Ureter (tissue), 1 donor: ENCODE results near the gene MFAP2. TPM values are rescaled to one million over a fixed set of nuclear protein-coding genes. Genes with fewer than 3 reads are reported as not detected.

Experiments used
- DNase-seq: peaks from one replicate; pipeline ENCODE4 v3.0.0-alpha.2; 2020; ENCODE audit warnings: low spot score
- total RNA-seq: library from RNA; stranded (reverse); gene quantifications from one replicate; pipeline ENCODE4 v1.2.4, GENCODE V29; 2023
- donor health status: DM: yes; HTN: yes; CAD: no.

The MFAP2 gene, protein sequence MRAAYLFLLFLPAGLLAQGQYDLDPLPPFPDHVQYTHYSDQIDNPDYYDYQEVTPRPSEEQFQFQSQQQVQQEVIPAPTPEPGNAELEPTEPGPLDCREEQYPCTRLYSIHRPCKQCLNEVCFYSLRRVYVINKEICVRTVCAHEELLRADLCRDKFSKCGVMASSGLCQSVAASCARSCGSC
- 7.1 TPM for total RNA-seq

DNA sequence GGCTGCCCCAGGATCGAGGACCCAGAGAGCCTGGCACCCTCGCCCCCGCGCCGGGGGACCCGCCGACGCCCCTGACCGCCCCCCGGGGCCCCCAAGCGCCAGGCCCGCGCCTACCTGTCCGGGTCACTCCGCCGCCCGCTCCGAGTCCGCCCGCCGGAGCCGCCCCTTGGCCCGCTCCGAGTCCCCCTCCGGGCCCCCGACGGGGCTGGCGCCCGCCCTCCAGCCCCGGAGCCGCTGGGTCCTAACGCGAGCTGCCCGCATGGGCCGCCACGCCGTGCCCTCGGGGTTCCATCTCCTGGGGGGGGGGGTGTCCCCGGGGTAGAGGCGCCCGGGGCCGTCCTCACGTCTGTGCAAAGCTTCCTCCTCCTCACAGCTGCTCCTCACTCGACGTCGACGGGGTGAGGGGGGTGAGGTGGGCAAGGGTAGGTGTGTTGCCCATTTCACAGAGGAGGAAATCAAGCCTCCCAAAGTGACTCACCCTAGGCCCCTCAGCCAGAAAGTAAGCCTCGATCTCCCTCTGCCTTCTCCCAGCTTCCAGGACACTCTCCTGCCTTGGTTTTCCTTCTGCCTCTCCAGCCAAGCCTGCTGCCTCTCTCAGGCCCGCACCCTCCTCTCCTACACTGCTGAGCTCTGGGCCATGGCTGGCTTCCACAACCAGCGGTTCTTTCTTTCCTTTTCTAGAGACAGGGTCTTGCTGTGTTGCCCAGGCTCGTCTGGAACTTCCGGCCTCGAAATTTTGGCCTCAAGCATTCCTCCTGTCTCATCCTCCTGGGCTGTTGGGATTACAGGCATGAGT lies at the start of gene MFAP2:
Gene MFAP2, minus strand, starts transcription at position 148 of the 796 bp plus-strand sequence. CDS start 2,347 bp downstream, outside the sequence.
- DNase-seq = no peak

DNA sequence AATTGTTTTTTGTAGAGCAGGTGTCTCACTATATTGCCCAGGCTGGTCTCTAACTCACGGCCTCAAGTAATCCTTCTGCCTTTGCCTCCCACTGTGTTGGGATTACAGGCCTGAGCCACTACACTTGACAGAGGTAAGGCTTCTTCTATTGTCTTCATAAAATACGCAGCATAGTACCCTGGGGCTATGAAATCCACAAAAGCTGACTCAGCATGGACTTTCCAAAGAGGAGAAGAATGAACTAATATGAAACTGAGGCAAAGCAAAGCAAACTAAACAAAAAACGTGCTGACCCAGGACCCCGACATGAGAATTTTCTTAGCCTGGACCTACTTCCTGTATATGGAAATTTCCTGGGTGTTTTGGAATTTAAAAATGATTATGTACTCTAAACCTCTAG lies 49.8 kb upstream of the MFAP2 start:
- no peak for DNase-seq

DNA sequence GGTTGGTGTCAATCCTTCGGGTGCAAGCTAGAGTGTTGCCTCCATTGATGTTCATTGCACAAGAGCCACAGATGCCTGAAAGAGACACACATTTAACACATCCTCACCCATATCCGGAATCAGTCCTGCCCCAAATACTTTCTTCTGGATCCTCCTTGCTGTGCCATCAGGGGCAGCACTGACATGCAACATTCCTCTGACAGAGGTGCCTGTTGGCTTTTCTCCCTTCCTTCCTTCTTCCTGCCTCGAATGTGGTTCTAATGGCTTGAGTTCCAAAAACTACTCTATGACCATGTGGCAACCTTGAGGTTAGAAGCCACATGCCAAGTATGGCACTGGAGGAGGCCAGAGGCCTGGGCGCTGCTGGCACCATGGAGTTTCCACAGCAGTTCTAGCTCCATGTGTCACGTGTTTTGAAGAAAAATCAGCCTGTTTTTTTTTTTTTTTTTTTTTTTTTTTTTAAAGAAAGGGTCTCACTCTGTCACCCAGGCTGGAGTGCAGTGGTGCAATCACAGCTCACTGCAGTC lies 48.3 kb upstream of the MFAP2 start:
- no peak for DNase-seq

DNA sequence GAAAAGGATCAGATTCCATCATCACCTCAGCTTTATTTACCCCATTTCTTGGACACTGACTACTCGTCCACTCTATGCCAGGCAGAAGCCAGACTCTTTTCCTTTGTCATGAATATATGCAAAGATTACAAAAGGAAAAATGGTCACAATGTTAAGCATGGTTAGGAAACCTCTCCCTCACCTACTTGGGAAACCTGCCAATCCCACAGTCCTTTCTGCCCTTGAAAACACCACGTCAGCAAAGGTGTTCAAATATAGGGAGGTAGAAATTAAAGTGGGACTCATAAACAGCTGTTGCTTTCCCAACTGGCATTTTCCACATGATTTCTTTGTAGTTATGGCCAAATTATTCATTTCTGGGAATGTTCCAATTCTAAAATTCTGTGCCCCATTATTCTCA lies 47.5 kb upstream of the MFAP2 start:
- DNase-seq = no peak

- DNase-seq = no peak
Observed at GRCh38 chr1:17027403-17027802, 47.0 kb upstream of the MFAP2 start.

DNA sequence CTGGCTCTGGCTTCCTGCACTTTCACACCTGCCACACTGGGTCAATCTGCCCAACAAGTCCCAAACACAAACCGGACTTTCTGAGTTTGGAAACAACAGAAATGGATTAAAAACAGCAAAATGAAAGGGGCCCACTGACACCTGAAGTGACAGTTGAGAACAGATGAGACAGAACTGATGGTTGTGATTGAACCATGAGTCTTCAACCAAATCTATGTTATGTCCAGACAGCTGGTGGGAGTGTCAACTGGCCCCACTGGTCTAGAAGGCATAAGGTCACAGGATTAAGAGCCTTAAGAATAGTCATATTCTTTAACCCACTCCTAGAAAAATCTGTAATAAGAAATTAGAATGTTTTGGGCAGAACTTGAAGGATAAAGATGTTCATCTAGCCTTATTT lies 44.3 kb upstream of the MFAP2 start:
- DNase-seq = no peak

DNA sequence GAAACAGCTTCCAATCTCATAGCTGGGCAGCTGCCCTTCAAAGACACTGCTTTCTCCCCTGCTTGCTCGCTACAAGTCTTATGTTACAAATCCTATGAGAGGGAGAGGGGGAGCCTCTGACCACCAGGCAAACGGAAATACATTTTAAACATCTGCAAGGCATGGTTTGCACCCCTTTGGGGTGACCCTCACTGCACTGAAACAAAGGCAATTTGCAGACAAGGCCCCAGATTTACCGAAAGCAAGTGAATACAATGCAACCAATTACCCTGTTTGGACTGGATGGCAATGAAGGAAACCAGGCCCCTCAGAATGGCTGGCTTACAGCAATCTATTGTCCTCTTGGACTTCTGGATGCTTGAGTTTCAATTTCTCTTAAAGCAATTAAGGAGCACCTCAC lies 43.2 kb upstream of the MFAP2 start:
- DNase-seq = no peak

DNA sequence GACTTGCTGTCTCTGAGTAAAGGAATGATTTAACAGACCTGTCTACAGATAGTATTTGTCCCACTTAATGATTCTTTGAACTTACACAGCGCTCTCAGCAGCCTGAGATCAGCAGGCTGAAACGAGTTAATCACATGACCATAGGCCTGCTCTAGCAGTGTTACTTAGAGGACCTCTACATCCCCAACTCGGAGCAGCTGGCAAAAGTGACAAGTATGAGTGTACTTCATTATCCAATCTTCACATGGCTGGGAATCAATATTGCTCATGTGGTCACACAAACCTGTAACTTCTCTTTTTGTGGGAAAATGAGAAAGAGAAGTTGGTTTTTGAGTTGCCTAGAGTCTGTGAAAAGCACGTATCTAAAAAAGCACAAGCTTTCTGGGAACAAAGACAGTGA lies 42.7 kb upstream of the MFAP2 start:
- DNase-seq = no peak

DNA sequence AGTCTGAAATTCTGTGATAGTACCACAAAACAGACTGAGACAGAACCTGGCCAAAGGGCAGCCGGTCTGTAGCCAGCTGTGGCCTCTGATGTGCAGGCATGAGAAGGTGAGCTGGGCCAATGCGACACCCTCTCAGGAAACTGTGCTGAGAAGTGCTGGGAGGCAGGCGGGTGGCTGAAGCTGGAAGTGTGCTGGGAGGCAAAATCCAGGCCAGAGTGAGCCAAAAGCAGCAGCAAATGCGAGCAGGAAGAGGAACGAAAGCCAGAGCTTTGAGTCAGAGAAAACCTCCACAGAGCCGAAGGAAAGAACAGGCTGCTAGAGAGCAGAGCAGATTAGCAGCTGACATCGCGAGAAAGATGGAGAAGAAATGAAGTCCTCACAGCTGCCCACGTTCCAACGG lies 41.5 kb upstream of the MFAP2 start:
- DNase-seq = no peak

- no peak for DNase-seq
Observed at GRCh38 chr1:17020502-17020901, 40.1 kb upstream of the MFAP2 start.

GRCh38 chr1:17018849-17019248 lies 38.4 kb upstream of the MFAP2 start:
- DNase-seq = no peak

- no peak for DNase-seq
Observed at GRCh38 chr1:17017435-17017834, 37.0 kb upstream of the MFAP2 start.

DNA sequence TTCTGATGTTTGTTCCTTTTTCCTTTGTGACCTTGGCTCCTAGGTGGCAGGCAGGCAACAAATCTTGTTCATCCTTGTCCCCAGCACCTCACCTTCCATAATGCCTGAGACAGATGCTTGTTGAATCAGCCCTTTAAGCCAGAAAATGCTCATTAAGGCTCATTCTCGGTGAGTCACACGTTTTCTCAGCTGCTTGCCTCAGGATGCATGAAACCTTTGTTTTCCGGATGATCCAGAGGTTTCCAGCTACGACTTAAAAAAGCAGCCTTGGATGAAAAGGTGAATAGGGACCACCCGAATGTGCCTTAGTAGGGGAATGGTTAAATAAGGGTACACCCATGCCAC lies 35.9 kb upstream of the MFAP2 start:
- no peak for DNase-seq

DNA sequence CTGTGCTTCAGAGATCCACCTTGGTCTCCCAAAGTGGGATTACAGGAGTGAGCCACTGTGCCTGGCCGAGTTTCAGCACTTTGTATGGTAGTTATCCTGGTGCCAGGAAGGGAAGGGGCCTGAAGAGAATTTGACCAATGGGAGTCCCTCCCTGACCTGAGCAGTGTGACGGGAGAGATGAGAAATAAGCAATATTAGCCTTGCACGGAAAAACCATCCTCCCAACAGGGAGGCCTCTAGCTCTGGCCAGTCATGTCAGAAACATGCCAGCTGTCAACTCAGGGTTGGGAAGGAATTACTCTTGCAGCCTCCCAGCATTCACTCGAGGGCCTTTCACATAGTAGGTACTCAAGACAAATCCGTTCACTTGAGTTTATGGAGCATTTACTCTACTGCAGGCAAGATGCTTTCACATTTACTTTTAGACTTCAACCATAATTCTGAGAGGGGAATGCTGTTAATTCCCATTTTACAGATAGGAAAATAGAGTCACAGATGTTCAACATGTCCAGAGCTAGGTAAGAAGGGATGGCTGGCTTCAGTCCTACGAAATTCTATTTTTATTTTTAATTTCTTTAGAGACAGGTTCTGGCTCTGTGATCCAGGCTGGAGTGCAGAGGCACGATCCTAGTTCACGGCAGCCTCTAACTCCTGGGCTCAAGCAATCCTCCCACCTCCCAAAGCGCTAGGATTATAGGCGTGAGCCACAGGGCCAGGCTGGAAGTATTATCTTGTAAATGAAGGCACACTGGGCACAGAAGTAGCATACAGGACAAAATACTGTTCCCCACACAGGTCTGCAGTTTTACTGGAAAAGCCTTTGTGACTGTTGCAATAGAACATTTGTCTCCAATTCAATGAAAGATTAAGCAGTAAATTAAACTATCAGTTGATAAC lies 34.5 kb upstream of the MFAP2 start:
- no peak for DNase-seq

DNA sequence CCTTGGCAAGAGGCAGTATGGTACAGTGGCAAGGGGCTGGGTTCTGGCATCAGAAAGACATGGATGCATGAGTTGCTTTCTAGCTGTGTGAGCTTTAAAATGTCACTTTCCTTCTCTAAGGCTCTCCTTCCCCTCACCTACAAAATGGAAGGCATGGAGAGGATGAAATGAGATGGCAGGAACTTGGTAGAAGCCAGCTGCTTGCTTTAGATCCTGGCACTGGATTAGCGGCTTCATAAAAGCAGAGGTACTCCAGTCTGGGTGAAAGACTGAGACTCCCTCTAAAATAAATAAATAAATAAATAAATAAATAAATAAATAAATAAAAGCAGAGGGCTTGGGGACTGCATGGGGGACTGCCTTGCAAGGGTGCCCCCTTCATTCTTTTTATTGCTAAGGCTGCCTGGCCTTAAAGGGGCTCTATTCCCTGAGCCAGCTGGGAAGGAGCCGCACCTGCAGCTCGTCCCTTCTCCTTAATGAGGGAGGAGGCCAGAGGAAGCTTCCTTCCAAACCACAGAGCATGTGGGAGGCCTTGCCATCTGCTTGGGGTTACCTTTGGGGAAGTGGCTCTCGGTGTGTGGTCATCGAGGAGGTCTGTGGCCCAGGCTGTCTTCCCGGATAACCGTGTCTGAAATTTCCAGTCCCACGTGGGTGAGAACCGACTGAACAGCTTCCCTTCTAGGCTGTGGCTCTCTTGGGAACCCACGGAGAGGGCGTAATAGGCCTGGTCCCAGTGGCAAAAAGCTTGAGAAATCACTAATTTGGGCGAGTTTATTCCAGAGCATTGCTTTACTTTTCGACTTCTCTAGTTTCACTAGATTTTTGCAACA lies 33.3 kb upstream of the MFAP2 start:
- DNase-seq = no peak

DNA sequence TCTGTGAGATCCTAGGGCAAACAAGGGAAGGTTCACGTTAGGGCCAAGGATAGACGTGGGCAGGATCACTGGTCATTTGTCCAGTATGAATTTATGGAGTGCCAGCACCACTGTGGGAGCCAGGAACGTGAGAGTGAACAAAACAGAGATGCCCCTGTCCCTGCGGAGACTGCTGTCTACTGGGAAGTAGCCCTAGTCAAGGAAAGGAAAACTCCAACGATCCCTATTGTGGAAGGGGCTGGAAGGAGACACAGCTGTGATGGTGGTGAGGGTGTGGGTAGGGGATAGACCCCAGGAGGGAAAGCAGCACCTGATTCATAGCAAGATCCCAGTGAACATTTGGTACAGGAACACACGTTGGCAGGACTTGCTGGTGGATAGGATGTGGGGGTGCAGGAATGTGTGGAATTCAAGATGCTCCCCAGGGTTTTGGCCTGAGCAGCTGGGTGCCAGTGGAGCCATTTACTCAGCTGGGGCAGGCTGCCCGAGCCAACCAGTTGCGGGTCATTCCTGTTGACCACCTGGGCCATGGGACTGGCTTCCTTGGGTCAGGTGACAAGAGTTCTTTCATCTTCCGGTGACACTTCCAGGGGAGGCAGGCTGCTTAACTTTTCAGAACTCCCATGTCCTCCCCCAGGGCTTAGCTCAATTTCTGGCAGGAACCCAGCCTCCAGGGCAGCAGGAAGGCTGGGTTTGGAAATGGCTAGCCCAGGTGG lies 32.5 kb upstream of the MFAP2 start:
- DNase-seq = no peak

GRCh38 chr1:17011439-17012307 lies 31.3 kb upstream of the MFAP2 start, which contains the start of gene ATP13A2:
TSS of gene ATP13A2 (minus strand) at chr1:17011928. CDS start at chr1:17011738, 190 bp downstream.
- no peak for DNase-seq

- no peak for DNase-seq
Observed at GRCh38 chr1:17011092-17011438, 30.6 kb upstream of the MFAP2 start.

GRCh38 chr1:17009706-17010105 lies 29.3 kb upstream of the MFAP2 start:
- no peak for DNase-seq
